GM12891 (cell line): ENCODE data around the gene MYH1.
"Not testable (repeated sequence)": the region's sequence is repeated elsewhere in the genome, so short reads cannot be mapped to it uniquely, and the experiment has no call there.

Experiments
- POLR2A ChIP-seq: IDR thresholded peaks from 2 replicates; pipeline ENCODE4 v1.6.1; 2011; ENCODE audit warnings: low read depth, low read length, control low read depth
- POLR2AphosphoS5 ChIP-seq: IDR thresholded peaks from 2 replicates; pipeline ENCODE4 v1.6.1; 2011; ENCODE audit warnings: low read depth, low read length, control low read depth
- POU2F2 ChIP-seq: IDR thresholded peaks from 2 replicates; pipeline ENCODE4 v1.6.1; 2011; ENCODE audit warnings: low read depth, mild to moderate bottlenecking, control low read depth, low read length, moderate library complexity
- SPI1 ChIP-seq: IDR thresholded peaks from 2 replicates; pipeline ENCODE4 v1.6.1; 2011; ENCODE audit warnings: low read depth, low read length, control low read depth

DNA sequence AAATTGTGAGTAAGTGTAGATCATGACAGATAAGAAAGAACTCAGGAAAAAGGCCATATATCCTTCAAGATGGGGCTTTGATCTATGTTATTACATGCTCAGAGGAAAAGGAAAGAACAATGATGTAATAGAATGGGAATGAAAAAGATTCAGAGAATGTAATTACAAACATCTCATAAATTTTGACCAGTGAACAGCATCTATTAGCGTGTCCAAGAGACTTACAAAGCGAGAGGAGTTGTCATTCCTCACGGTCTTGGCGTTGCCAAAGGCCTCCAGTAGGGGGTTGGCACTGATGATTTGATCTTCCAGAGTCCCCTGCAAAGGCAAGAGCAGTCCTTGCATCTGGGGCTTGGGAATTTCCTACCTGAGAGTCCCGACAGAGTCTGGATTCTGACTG is 25.1 kb upstream of the MYH1 start:
- TF ChIP-seq POLR2AphosphoS5, POLR2A, POU2F2, SPI1: not testable (repeated sequence)
